ENCODE data around the gene GLIPR1L2.
A peak's percentile ranks its signal among the peaks of the same experiment; 100 is the strongest.
"Not testable (repeated sequence)": the region's sequence is repeated elsewhere in the genome, so short reads cannot be mapped to it uniquely, and the experiment has no call there.

Gene GLIPR1L2

GRCh38 chr12:75437564-75437963 lies 46.7 kb downstream of the GLIPR1L2 start:
- no peak for DNase-seq (ENCODE audit: low read depth)

- peak; percentile 3 for DNase-seq (ENCODE audit: low read depth)
Observed at GRCh38 chr12:75438059-75438754, 47.3 kb downstream of the GLIPR1L2 start.

DNA sequence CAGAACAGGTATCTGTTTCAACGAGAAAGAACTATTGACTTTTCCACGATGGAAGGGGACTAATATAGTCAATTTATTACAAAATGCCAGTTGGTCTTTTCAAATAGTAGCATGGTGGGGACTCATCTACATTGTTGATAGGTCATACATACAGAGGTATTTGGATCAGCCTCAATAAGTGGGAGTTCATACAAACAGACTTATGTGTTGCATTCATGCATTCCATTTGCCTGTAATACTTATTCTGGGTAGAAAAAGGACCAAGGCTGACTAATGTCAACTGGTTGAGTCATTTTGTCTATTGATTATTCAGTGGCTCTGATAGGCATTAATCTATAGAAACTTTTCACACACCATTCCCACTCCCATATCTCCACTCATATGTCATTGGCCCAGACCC lies 48.2 kb downstream of the GLIPR1L2 start:
- DNase-seq (ENCODE audit: low read depth) = no peak

- DNase-seq (ENCODE audit: low read depth) = no peak
Observed at GRCh38 chr12:75439930-75440329, 49.0 kb downstream of the GLIPR1L2 start.

GRCh38 chr12:75441687-75442449 lies 51.0 kb downstream of the GLIPR1L2 start:
- not testable (repeated sequence) for DNase-seq (ENCODE audit: low read depth)

DNA sequence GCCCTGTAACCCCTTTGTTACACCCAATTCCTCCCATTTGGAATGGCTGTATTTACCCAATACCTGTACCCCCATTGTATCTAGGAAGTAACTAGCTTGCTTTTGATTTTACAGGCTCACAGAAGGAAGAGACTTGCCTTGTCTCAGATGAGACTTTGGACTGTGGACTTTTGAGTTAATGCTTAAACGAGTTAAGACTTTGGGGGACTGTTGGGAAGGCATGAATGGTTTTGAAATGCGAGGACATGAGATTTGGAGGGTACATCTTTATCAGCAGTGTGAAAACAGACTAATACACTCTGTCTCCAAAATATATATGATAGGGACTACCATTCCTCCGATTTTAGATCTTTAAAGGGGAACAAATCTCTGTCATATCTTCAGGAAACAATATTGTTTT lies 51.6 kb downstream of the GLIPR1L2 start:
- DNase-seq (ENCODE audit: low read depth) = not testable (repeated sequence)

- no peak for DNase-seq (ENCODE audit: low read depth)
Observed at GRCh38 chr12:75443709-75444108, 52.8 kb downstream of the GLIPR1L2 start.

GRCh38 chr12:75444429-75445136 lies 53.7 kb downstream of the GLIPR1L2 start:
- DNase-seq (ENCODE audit: low read depth) = no peak

DNA sequence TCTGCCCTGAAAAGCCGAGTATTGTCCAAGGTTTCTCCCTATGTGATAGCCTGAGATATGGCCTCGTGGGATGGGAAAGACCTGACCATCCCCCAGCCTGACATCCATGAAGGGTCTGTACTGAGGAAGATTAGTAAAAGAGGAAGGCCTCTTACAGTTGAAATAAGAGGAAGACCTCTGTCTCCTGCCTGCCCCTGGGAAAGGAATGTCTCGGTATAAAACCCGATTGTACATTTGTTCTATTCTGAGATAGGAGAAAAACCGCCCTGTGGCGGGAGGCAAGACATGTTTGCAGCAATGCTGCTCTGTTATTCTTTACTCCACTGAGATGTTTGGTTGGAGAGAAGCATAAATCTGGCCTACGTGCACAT lies 54.2 kb downstream of the GLIPR1L2 start:
- DNase-seq (ENCODE audit: low read depth) = not testable (repeated sequence)

DNA sequence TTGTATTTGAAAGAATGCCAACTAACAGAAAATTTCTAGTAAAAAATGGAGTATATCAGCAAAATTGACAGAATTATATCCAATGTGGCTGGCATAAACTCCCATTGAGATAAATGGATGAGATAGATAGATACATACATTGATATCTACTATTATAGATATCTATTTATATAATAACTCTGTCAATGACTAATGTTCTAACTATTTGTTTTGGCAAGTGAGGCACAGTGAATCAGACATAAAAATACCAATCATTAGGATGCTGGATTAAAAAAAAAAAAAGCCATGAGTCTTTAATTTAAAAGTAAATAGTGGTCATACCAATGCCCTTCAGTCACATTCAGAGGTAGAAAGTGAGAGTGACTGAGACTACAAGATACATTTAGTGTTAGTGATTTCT lies 56.0 kb downstream of the GLIPR1L2 start:
- no peak for DNase-seq (ENCODE audit: low read depth)

DNA sequence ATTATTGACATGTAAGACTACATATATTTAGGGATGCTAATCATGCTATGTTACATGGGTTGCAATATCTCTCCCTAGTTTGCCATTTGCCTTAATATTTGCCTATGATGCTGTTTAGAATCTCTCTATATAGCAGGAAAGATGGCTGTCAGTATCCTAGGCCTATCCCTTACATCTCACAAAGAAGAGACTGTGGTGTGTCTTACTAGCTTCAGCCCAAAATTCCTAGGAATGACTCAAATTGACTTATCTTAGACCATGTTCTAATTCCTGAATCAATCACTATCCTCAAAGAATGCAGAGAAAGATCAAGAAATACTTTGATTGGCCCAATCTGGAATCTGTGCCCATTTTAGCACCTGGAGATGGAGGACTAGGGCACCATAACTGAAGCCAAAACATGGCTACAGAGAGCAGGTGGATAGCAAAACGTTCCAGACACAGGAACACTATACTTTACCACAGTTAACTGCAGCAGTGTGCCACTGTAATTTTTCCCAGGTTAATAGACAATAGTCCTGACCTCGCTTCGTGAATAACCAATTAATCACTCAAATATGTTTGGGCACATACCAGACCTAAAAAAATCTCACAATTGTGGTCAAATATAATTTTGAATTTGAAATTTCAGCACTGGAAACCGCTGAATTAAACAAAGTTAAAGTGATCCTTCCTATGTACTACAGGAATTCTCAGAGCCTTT lies 57.0 kb downstream of the GLIPR1L2 start:
- DNase-seq (ENCODE audit: low read depth) = no peak

DNA sequence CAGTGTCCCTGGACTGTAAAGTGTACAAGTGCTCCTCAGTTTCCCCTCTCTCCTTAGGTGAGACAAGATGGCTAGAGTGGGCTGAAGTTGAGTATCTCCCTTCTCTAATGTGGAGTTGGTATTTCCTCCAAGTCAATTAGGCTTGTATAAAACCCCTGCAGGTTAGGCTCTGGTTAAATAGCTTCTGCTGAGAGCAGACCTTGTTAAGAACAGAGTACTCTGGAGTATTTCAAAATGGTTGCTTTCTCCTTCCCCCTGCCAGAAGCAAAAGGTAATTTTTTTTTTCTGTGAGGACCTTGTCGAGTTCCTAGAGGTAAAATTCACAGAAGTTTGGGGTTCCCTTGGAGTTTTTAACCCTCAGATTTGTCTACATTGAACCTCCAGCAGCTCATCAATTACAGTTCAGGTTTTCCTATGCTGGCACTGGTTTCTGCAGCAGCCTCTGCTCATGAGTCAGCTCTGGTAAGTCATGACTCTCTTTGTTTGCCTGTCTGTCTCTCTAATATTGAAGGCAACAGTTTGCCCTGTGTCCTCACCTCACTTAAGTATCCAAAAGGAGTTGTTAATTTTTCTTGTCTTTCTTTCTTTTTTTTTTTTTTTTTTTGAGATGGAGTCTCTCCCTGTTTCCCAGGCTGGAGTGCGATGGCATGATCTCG lies 61.9 kb downstream of the GLIPR1L2 start:
- DNase-seq (ENCODE audit: low read depth) = no peak

GRCh38 chr12:75455839-75456238 lies 65.0 kb downstream of the GLIPR1L2 start:
- DNase-seq (ENCODE audit: low read depth) = no peak

DNA sequence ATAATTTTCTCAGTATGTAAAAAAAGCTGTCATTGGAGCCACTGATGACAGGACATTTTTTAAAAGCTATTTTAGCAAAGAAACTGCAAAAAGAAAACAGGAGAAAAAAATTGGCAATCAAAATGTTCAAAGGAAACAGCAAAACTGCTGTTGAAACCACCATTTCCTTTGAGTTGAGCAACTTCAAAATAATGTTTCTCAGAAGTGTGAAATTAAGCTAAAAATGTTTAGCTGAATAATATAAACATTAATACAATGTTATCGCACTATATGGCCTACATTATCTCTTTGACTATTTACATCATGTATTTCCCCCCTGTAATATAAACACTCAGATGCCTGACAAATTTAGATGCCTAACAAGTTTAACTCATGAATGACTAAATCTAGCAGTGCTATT lies 66.3 kb downstream of the GLIPR1L2 start:
- DNase-seq (ENCODE audit: low read depth) = no peak

GRCh38 chr12:75457866-75458265 lies 67.0 kb downstream of the GLIPR1L2 start:
- not testable (repeated sequence) for DNase-seq (ENCODE audit: low read depth)

GRCh38 chr12:75459755-75460154 lies 68.9 kb downstream of the GLIPR1L2 start:
- DNase-seq (ENCODE audit: low read depth) = no peak

GRCh38 chr12:75460204-75460603 lies 69.3 kb downstream of the GLIPR1L2 start:
- DNase-seq (ENCODE audit: low read depth) = no peak

DNA sequence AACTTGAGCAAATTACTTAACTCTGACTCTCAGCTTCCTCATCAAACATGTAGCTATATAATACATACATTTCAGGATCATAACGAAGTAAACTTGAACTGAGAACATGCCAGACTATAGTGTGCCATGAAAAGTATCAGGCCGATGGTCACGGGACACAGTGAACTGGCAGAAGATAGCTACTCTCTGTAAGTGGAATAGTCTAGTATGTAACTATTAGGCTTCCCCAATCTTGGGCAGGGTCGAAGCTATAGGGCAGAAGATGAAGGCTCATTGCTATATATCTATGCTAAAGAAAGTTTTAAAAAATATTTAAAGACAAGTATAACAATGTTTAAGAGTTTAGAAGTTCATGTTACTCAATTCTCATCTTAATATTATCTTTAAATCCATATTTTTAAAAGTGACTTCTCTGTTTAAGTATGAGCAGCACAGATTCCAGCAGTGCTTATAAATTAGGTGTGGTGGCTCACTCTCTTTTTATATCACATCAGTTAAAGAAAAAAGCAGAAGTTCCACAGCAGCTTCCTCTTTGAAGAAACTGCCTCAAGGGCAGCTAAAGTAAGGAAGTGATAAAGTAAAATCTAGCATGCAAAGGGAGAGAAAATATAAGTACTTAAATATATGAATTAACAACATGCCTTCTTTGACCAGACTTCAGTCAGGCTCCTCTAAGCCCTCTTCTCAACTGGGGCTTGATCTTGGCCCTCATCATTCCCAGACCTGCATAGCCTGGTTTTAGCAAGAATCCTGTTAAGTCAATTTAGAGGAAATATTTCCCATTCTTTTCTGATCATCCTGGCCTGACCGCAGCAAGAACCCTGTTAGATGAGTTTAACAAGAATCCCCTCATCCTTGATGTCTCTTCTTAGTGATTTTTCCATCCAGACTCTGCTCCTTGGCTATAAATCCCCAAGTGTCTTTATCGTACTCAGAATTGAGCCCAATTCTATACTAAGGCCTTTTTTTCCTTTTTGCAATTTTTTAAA lies 81.3 kb downstream of the GLIPR1L2 start:
- DNase-seq (ENCODE audit: low read depth) = no peak

GRCh38 chr12:75474116-75474515 lies 83.2 kb downstream of the GLIPR1L2 start:
- DNase-seq (ENCODE audit: low read depth) = no peak

- no peak for DNase-seq (ENCODE audit: low read depth)
Observed at GRCh38 chr12:75476071-75476470, 85.2 kb downstream of the GLIPR1L2 start.

DNA sequence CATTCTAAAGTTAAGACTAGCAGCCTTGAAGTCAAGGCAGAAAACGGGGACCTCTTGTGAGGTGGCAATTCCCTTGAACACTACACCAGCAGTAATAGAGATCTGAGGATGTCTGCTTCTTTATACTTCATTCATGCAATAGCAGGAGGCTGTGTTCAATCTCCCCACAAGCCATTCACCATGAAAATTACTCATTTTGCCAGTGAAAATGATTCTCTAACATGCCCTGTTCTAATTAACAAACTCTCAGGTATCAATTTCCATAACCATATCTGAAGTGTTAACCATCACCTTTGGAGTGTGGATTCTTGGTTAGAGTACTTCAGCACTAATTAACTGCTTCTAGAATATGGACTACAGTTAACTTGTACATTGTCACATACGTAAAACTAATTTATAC lies 86.2 kb downstream of the GLIPR1L2 start:
- no peak for DNase-seq (ENCODE audit: low read depth)

Measured in T-helper 22 cell (primary cell).